DMS53 (cell line): ENCODE data around the gene RABGAP1L.
"Not testable (repeated sequence)": the region's sequence is repeated elsewhere in the genome, so short reads cannot be mapped to it uniquely, and the experiment has no call there.

Source experiments
- DNase-seq: peaks from one replicate; lab custom pipeline; 2025; lab: John Stamatoyannopoulos, UW

The RABGAP1L gene

GRCh38 chr1:174580801-174581200 lies 421.5 kb downstream of the RABGAP1L start:
- no peak for DNase-seq

- no peak for DNase-seq
These were observed 424.0 kb downstream of the RABGAP1L start for GRCh38 chr1:174583316-174583715.

- no peak for DNase-seq
These were observed 424.8 kb downstream of the RABGAP1L start for GRCh38 chr1:174584071-174584470.

GRCh38 chr1:174588618-174589017 lies 429.3 kb downstream of the RABGAP1L start:
- not testable (repeated sequence) for DNase-seq

GRCh38 chr1:174605198-174605597 lies 445.9 kb downstream of the RABGAP1L start:
- DNase-seq = peak; percentile 39

GRCh38 chr1:174606471-174606870 lies 447.2 kb downstream of the RABGAP1L start:
- no peak for DNase-seq

- DNase-seq = not testable (repeated sequence)
These were observed 458.6 kb downstream of the RABGAP1L start for GRCh38 chr1:174617905-174618304.

- DNase-seq = peak; percentile 31
These were observed 464.2 kb downstream of the RABGAP1L start for GRCh38 chr1:174623324-174624035.

GRCh38 chr1:174626031-174627025 lies 467.0 kb downstream of the RABGAP1L start:
- DNase-seq = no peak

GRCh38 chr1:174637487-174637886 lies 478.2 kb downstream of the RABGAP1L start:
- no peak for DNase-seq

GRCh38 chr1:174639461-174639860 lies 480.1 kb downstream of the RABGAP1L start:
- no peak for DNase-seq

- no peak for DNase-seq
These were observed 481.5 kb downstream of the RABGAP1L start for GRCh38 chr1:174640783-174641182.

- DNase-seq = no peak
These were observed 483.1 kb downstream of the RABGAP1L start for GRCh38 chr1:174642393-174642792.

GRCh38 chr1:174643206-174643605 lies 483.9 kb downstream of the RABGAP1L start:
- no peak for DNase-seq

GRCh38 chr1:174649572-174649971 lies 490.3 kb downstream of the RABGAP1L start:
- not testable (repeated sequence) for DNase-seq

GRCh38 chr1:174652569-174653280 lies 493.4 kb downstream of the RABGAP1L start:
- DNase-seq = no peak

- DNase-seq = no peak
These were observed 495.2 kb downstream of the RABGAP1L start for GRCh38 chr1:174654560-174654959.

- no peak for DNase-seq
These were observed 497.2 kb downstream of the RABGAP1L start for GRCh38 chr1:174656409-174657059.

- DNase-seq = no peak
These were observed 498.1 kb downstream of the RABGAP1L start for GRCh38 chr1:174657411-174657810.

GRCh38 chr1:174657893-174658292 lies 498.6 kb downstream of the RABGAP1L start:
- no peak for DNase-seq

GRCh38 chr1:174659823-174660222 lies 500.5 kb downstream of the RABGAP1L start:
- DNase-seq = peak; percentile 7

- no peak for DNase-seq
These were observed 501.2 kb downstream of the RABGAP1L start for GRCh38 chr1:174660476-174660875.
